IPS-11a (cell line): ENCODE results near the gene RFTN1.

Experiments used
- H3K4me3 ChIP-seq: one replicate; pipeline ENCODE4 v1.5.1; 2013; ENCODE audit warnings: low read depth, low read length, control low read depth

RFTN1 gene

GRCh38 chr3:16415911-16416476 is 97.5 kb downstream of the RFTN1 start:
- no peak overlapping the region for H3K4me3 ChIP-seq

- no peak overlapping the region for H3K4me3 ChIP-seq
These were observed 100.2 kb downstream of the RFTN1 start for GRCh38 chr3:16413321-16413720.

GRCh38 chr3:16412192-16412800 is 101.2 kb downstream of the RFTN1 start:
- H3K4me3 ChIP-seq = no peak overlapping the region

- no peak overlapping the region for H3K4me3 ChIP-seq
These were observed 102.1 kb downstream of the RFTN1 start for GRCh38 chr3:16411441-16411840.

- H3K4me3 ChIP-seq = no peak overlapping the region
These were observed 102.8 kb downstream of the RFTN1 start for GRCh38 chr3:16410659-16411058.

- no peak overlapping the region for H3K4me3 ChIP-seq
These were observed 104.5 kb downstream of the RFTN1 start for GRCh38 chr3:16409032-16409431.

- H3K4me3 ChIP-seq = no peak overlapping the region
These were observed 106.1 kb downstream of the RFTN1 start for GRCh38 chr3:16407366-16407765.

- no peak overlapping the region for H3K4me3 ChIP-seq
These were observed 106.9 kb downstream of the RFTN1 start for GRCh38 chr3:16406579-16406978.

GRCh38 chr3:16406166-16406565 is 107.3 kb downstream of the RFTN1 start:
- H3K4me3 ChIP-seq = no peak overlapping the region

- H3K4me3 ChIP-seq = no peak overlapping the region
These were observed 109.1 kb downstream of the RFTN1 start for GRCh38 chr3:16404349-16404895.

- H3K4me3 ChIP-seq = no peak overlapping the region
These were observed 111.0 kb downstream of the RFTN1 start for GRCh38 chr3:16402451-16402850.

GRCh38 chr3:16401273-16401672 is 112.2 kb downstream of the RFTN1 start:
- no peak overlapping the region for H3K4me3 ChIP-seq

- no peak overlapping the region for H3K4me3 ChIP-seq
These were observed 113.2 kb downstream of the RFTN1 start for GRCh38 chr3:16400106-16400931.

GRCh38 chr3:16399473-16399872 is 114.0 kb downstream of the RFTN1 start:
- no peak overlapping the region for H3K4me3 ChIP-seq

- H3K4me3 ChIP-seq = no peak overlapping the region
These were observed 114.9 kb downstream of the RFTN1 start for GRCh38 chr3:16398648-16399047.

GRCh38 chr3:16396202-16396601 is 117.3 kb downstream of the RFTN1 start:
- no peak overlapping the region for H3K4me3 ChIP-seq

GRCh38 chr3:16395212-16395611 is 118.3 kb downstream of the RFTN1 start:
- H3K4me3 ChIP-seq = no peak overlapping the region

GRCh38 chr3:16394639-16395038 is 118.9 kb downstream of the RFTN1 start:
- no peak overlapping the region for H3K4me3 ChIP-seq

GRCh38 chr3:16392717-16393116 is 120.8 kb downstream of the RFTN1 start:
- H3K4me3 ChIP-seq = no peak overlapping the region

GRCh38 chr3:16392065-16392464 is 121.4 kb downstream of the RFTN1 start:
- H3K4me3 ChIP-seq = no peak overlapping the region

- H3K4me3 ChIP-seq = no peak overlapping the region
These were observed 122.9 kb downstream of the RFTN1 start for GRCh38 chr3:16390581-16390980.
